Liver (tissue), 9 donors: Measurements from ENCODE around the gene GRIK2. TPM values are rescaled to one million over a fixed set of nuclear protein-coding genes. Genes with fewer than 3 reads are reported as not detected.

Experiments used
- DNase-seq: peaks from one replicate; pipeline ENCODE4 v3.0.0-alpha.2; 2017; ENCODE audit warnings: low spot score
- H3K27ac ChIP-seq, 2 donors: one replicate each; pipeline ENCODE4 v1.7.0; 2013; ENCODE audit warnings: inconsistent platforms in 2 of 2, low read length in 2 of 2, control low read depth in 1 of 2, low read depth in 1 of 2, mild to moderate bottlenecking in 1 of 2
- H3K27me3 ChIP-seq, 4 donors: one replicate each; pipeline versions ENCODE4 v1.6.1 to v1.7.0; 2013; ENCODE audit warnings: low read length in 3 of 4, inconsistent platforms in 1 of 4, mild to moderate bottlenecking in 1 of 4, moderate library complexity in 1 of 4; ENCODE audit not compliant: control insufficient read depth in 4 of 4, insufficient read depth in 4 of 4
- H3K36me3 ChIP-seq, 4 donors: one replicate each; pipeline versions ENCODE4 v1.6.1 to v1.7.0; 2013; ENCODE audit warnings: low read length in 3 of 4, mild to moderate bottlenecking in 3 of 4, low read depth in 1 of 4, moderate library complexity in 1 of 4; ENCODE audit not compliant: control insufficient read depth in 4 of 4, insufficient read depth in 3 of 4
- H3K4me1 ChIP-seq, 4 donors: one replicate each; pipeline versions ENCODE4 v1.6.1 to v1.7.0; 2013; ENCODE audit warnings: low read length in 3 of 4, mild to moderate bottlenecking in 3 of 4, moderate library complexity in 1 of 4; ENCODE audit not compliant: control insufficient read depth in 4 of 4, insufficient read depth in 4 of 4
- H3K4me3 ChIP-seq, 3 donors: one replicate each; pipeline versions ENCODE4 v1.6.1 to v1.7.0; 2013; ENCODE audit warnings: low read length in 3 of 3, control low read depth in 1 of 3, low read depth in 1 of 3, mild to moderate bottlenecking in 1 of 3
- H3K9ac ChIP-seq, 2 donors: one replicate each; pipeline ENCODE4 v1.7.0; 2013; ENCODE audit warnings: low read length in 2 of 2, mild to moderate bottlenecking in 2 of 2, moderate library complexity in 2 of 2, control low read depth in 1 of 2, low read depth in 1 of 2
- H3K9me3 ChIP-seq, 4 donors: one replicate each; pipeline versions ENCODE4 v1.6.1 to v1.7.0; 2013; ENCODE audit warnings: low read length in 3 of 4; ENCODE audit not compliant: control insufficient read depth in 4 of 4
- EGR1 ChIP-seq, 2 donors: IDR thresholded peaks; 2 replicates each; pipeline ENCODE4 v1.6.1; 2016 to 2018; ENCODE audit warnings: antibody characterized with exemption in 2 of 2, low read depth in 2 of 2
- FOXA1 ChIP-seq: IDR thresholded peaks from 2 replicates; pipeline ENCODE4 v1.6.1; 2016; ENCODE audit warnings: antibody characterized with exemption
- FOXA2 ChIP-seq: IDR thresholded peaks from 2 replicates; pipeline ENCODE4 v1.6.1; 2016; ENCODE audit warnings: antibody characterized with exemption
- GABPA ChIP-seq, 2 donors: IDR thresholded peaks in 1 of 2; conservative IDR thresholded peaks in 1 of 2; 2 replicates each; pipeline ENCODE4 v1.6.1; 2016; ENCODE audit warnings: antibody characterized with exemption in 2 of 2, mild to moderate bottlenecking in 1 of 2, moderate library complexity in 1 of 2
- HNF4A ChIP-seq, 2 donors: conservative IDR thresholded peaks; 2 replicates each; pipeline ENCODE4 v1.6.1; 2016; ENCODE audit warnings: antibody characterized with exemption in 2 of 2, mild to moderate bottlenecking in 2 of 2
- HNF4G ChIP-seq: IDR thresholded peaks from 2 replicates; pipeline ENCODE4 v1.6.1; 2016; ENCODE audit warnings: antibody characterized with exemption
- JUND ChIP-seq, 2 donors: IDR thresholded peaks; 2 replicates each; pipeline ENCODE4 v1.6.1; 2016; ENCODE audit warnings: antibody characterized with exemption in 2 of 2
- NR2F2 ChIP-seq: IDR thresholded peaks from 2 replicates; pipeline ENCODE4 v1.6.1; 2016; ENCODE audit warnings: antibody characterized with exemption
- RAD21 ChIP-seq, 2 donors: IDR thresholded peaks; 2 replicates each; pipeline ENCODE4 v1.6.1; 2016; ENCODE audit warnings: antibody characterized with exemption in 2 of 2, mild to moderate bottlenecking in 2 of 2
- RXRA ChIP-seq, 2 donors: IDR thresholded peaks; 2 replicates each; pipeline ENCODE4 v1.6.1; 2017 to 2018; ENCODE audit warnings: antibody characterized with exemption in 2 of 2, mild to moderate bottlenecking in 1 of 2
- SP1 ChIP-seq: IDR thresholded peaks from 2 replicates; pipeline ENCODE4 v1.6.1; 2018; ENCODE audit warnings: antibody characterized with exemption, mild to moderate bottlenecking
- TAF1 ChIP-seq: conservative IDR thresholded peaks from 2 replicates; pipeline ENCODE4 v1.6.1; 2016; ENCODE audit warnings: antibody characterized with exemption, mild to moderate bottlenecking
- YY1 ChIP-seq: IDR thresholded peaks from 2 replicates; pipeline ENCODE4 v1.6.1; 2016; ENCODE audit warnings: antibody characterized with exemption, mild to moderate bottlenecking
- WGBS: extraction: QIAGEN DNeasy Blood & Tissue Kit; methylation state at CpG from one replicate; pipeline ENCODE4 v1.1.7; 2013; 5-methylcytosine and 5-hydroxymethylcytosine counted together
- polyA plus RNA-seq, 2 donors: library from polyadenylated mRNA; stranded (reverse) in 1 of 2; unstranded in 1 of 2; fragments of 200-250 nt in 1 of 2; fragments of >200 nt in 1 of 2; fragmentation: Nextera tagmentation in 1 of 2; extraction: Ambion mirVana in 1 of 2; gene quantifications; one replicate each; pipeline versions ENCODE4 v1.2.1 to v1.2.3, GENCODE V29; 2013 to 2015
- total RNA-seq, 2 donors: library from RNA; depleted of rRNA; stranded (reverse); fragments of >200 nt; gene quantifications; one replicate each; pipeline ENCODE4 v1.2.3, GENCODE V29; 2014
- TF ChIP-seq, protein P1 (sequence below): fragments of 150-350 bp; IDR thresholded peaks from 2 replicates; pipeline ENCODE4 v1.5.1; 2017; ENCODE audit warnings: improper control_type of control experiment, low read depth, low read length; ENCODE audit not compliant: missing input control
- TF ChIP-seq, protein P2 (sequence below): IDR thresholded peaks from 2 replicates; pipeline ENCODE4 v1.6.1; 2016; ENCODE audit warnings: antibody characterized with exemption, mild to moderate bottlenecking
- TF ChIP-seq, protein P3 (sequence below): IDR thresholded peaks from 2 replicates; pipeline ENCODE4 v1.6.1; 2016; ENCODE audit warnings: antibody characterized with exemption
- TF ChIP-seq, protein P4 (sequence below): IDR thresholded peaks from 2 replicates; pipeline ENCODE4 v1.6.1; 2016; ENCODE audit warnings: antibody characterized with exemption
- TF ChIP-seq, protein P5 (sequence below): IDR thresholded peaks from 2 replicates; pipeline ENCODE4 v1.6.1; 2016; ENCODE audit warnings: antibody characterized with exemption
- donor health status: healthy.
- donor health status: healthy.
- donor health status: healthy.
- donor health status: healthy.
- donor health status: healthy.

Gene GRIK2
- total and polyA plus RNA-seq, 4 donors: 0.02 to 0.17 (median 0.05) TPM

DNA sequence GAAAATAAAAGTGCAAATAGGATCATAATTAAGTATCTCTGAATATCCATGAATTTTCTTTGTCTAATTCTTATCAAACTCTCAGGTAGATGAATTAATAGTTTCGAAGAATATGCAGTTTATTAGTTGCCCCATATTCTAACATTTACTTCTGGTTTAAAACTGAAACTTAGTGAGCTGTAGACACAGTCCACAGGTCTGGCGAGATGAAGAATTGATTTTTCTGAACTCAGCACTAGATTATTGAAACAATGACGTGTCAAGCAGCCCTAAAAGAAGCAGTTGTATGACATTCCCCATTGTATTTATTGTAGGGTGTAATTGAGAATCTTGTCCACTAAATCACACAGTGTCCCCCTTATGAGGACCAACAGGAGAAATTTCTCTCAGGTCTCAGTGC is 407.1 kb downstream of the GRIK2 start:
- no peaks in the 10 kb centered on the region for H3K9me3 ChIP-seq

More for the DNA sequence above, 407.1 kb downstream of the GRIK2 start:
- Histone ChIP-seq H3K4me1 (peaks cover 0 to 3% (median 0%) of the 10 kb centered on the region in 4 donors), H3K4me3 (no peak overlapping the region), H3K27me3 (no peaks in the 10 kb centered on the region), H3K9ac (peak overlapping the region in 1 of 2 donors; percentile 25), H3K27ac (no peak overlapping the region), H3K36me3 (no peaks in the 10 kb centered on the region)
- WGBS: 39% methylated on average over 3 of the region's 3 CpGs
- TF ChIP-seq, protein P1, sequence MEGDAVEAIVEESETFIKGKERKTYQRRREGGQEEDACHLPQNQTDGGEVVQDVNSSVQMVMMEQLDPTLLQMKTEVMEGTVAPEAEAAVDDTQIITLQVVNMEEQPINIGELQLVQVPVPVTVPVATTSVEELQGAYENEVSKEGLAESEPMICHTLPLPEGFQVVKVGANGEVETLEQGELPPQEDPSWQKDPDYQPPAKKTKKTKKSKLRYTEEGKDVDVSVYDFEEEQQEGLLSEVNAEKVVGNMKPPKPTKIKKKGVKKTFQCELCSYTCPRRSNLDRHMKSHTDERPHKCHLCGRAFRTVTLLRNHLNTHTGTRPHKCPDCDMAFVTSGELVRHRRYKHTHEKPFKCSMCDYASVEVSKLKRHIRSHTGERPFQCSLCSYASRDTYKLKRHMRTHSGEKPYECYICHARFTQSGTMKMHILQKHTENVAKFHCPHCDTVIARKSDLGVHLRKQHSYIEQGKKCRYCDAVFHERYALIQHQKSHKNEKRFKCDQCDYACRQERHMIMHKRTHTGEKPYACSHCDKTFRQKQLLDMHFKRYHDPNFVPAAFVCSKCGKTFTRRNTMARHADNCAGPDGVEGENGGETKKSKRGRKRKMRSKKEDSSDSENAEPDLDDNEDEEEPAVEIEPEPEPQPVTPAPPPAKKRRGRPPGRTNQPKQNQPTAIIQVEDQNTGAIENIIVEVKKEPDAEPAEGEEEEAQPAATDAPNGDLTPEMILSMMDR: no peak
- TF ChIP-seq, protein P2, sequence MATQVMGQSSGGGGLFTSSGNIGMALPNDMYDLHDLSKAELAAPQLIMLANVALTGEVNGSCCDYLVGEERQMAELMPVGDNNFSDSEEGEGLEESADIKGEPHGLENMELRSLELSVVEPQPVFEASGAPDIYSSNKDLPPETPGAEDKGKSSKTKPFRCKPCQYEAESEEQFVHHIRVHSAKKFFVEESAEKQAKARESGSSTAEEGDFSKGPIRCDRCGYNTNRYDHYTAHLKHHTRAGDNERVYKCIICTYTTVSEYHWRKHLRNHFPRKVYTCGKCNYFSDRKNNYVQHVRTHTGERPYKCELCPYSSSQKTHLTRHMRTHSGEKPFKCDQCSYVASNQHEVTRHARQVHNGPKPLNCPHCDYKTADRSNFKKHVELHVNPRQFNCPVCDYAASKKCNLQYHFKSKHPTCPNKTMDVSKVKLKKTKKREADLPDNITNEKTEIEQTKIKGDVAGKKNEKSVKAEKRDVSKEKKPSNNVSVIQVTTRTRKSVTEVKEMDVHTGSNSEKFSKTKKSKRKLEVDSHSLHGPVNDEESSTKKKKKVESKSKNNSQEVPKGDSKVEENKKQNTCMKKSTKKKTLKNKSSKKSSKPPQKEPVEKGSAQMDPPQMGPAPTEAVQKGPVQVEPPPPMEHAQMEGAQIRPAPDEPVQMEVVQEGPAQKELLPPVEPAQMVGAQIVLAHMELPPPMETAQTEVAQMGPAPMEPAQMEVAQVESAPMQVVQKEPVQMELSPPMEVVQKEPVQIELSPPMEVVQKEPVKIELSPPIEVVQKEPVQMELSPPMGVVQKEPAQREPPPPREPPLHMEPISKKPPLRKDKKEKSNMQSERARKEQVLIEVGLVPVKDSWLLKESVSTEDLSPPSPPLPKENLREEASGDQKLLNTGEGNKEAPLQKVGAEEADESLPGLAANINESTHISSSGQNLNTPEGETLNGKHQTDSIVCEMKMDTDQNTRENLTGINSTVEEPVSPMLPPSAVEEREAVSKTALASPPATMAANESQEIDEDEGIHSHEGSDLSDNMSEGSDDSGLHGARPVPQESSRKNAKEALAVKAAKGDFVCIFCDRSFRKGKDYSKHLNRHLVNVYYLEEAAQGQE: no peak
- TF ChIP-seq HNF4G (no peak), RAD21 (IDR thresholded peaks at IDR 0.05) (peak in 1 of 2 donors; percentile 37), FOXA1 (no peak), EGR1 (IDR thresholded peaks at IDR 0.05; ENCODE audit: low read depth in 2 of 2) (no peak), HNF4A (conservative IDR thresholded peaks at IDR 0.05) (peak; percentile 24 to 30), NR2F2 (no peak), RXRA (IDR thresholded peaks at IDR 0.05) (peak in 1 of 2 donors; percentile 6), YY1 (no peak), FOXA2 (peak; percentile 10), SP1 (no peak), GABPA (IDR thresholded peaks at IDR 0.05 in 1 of 2, conservative IDR thresholded peaks at IDR 0.05 in 1 of 2) (no peak), TAF1 (no peak), JUND (IDR thresholded peaks at IDR 0.05) (no peak)
- TF ChIP-seq, protein P3, sequence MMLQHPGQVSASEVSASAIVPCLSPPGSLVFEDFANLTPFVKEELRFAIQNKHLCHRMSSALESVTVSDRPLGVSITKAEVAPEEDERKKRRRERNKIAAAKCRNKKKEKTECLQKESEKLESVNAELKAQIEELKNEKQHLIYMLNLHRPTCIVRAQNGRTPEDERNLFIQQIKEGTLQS: no peak
- TF ChIP-seq, protein P4, sequence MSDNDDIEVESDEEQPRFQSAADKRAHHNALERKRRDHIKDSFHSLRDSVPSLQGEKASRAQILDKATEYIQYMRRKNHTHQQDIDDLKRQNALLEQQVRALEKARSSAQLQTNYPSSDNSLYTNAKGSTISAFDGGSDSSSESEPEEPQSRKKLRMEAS: no peak
- TF ChIP-seq, protein P5, sequence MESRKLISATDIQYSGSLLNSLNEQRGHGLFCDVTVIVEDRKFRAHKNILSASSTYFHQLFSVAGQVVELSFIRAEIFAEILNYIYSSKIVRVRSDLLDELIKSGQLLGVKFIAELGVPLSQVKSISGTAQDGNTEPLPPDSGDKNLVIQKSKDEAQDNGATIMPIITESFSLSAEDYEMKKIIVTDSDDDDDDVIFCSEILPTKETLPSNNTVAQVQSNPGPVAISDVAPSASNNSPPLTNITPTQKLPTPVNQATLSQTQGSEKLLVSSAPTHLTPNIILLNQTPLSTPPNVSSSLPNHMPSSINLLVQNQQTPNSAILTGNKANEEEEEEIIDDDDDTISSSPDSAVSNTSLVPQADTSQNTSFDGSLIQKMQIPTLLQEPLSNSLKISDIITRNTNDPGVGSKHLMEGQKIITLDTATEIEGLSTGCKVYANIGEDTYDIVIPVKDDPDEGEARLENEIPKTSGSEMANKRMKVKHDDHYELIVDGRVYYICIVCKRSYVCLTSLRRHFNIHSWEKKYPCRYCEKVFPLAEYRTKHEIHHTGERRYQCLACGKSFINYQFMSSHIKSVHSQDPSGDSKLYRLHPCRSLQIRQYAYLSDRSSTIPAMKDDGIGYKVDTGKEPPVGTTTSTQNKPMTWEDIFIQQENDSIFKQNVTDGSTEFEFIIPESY: no peak
- DNase-seq: no peak
